Endothelial cell of umbilical vein (primary cell): ENCODE measurements around the gene CARD8.

Source experiments
- CTCF ChIP-seq, 2 donors: IDR thresholded peaks; 1 replicate in 1 of 2; 2 replicates in 1 of 2; pipeline ENCODE4 v1.5.1; 2011; ENCODE audit warnings: low read length in 2 of 2, mild to moderate bottlenecking in 2 of 2, moderate library complexity in 2 of 2, control low read depth in 1 of 2, inconsistent platforms in 1 of 2, low read depth in 1 of 2; ENCODE audit not compliant: insufficient read depth in 1 of 2; ENCODE audit errors: extremely low read depth in 1 of 2
- EZH2 ChIP-seq: IDR thresholded peaks from 2 replicates; pipeline ENCODE4 v1.6.1; 2012; ENCODE audit warnings: borderline replicate concordance, low read depth, mild to moderate bottlenecking, moderate library complexity, low read length, inconsistent platforms; ENCODE audit not compliant: severe bottlenecking
- FOS ChIP-seq: IDR thresholded peaks from 2 replicates; pipeline ENCODE4 v1.6.1; 2011; ENCODE audit warnings: mild to moderate bottlenecking, low read length, moderate library complexity, borderline replicate concordance; ENCODE audit not compliant: insufficient read depth
- GATA2 ChIP-seq: IDR thresholded peaks from 2 replicates; pipeline ENCODE4 v1.7.0; 2011; ENCODE audit warnings: low read depth, mild to moderate bottlenecking, moderate library complexity, mixed read lengths, low read length; ENCODE audit not compliant: insufficient read length, insufficient read depth
- POLR2A ChIP-seq: IDR thresholded peaks from 2 replicates; pipeline ENCODE4 v1.6.1; 2012; ENCODE audit warnings: low read depth, mild to moderate bottlenecking, control low read depth, low read length
- POLR2AphosphoS5 ChIP-seq: IDR thresholded peaks from 2 replicates; pipeline ENCODE4 v1.6.1; 2012; ENCODE audit warnings: low read depth, mild to moderate bottlenecking, control low read depth, low read length, moderate library complexity; ENCODE audit not compliant: insufficient read depth

- TF ChIP-seq CTCF (IDR thresholded peaks at IDR 0.05; ENCODE audit: extremely low read depth in 1 of 2, insufficient read depth in 1 of 2, low read depth in 1 of 2, low read length in 2 of 2): no peak
- TF ChIP-seq POLR2A: no peak
- TF ChIP-seq GATA2: no peak
- TF ChIP-seq EZH2: no peak
- TF ChIP-seq POLR2AphosphoS5: no peak
- TF ChIP-seq FOS: no peak
Observed at GRCh38 chr19:48221628-48222027, 34.1 kb downstream of the CARD8 start.
